Mesendoderm (in vitro differentiated cells): ENCODE measurements around the gene KRR1.

ENCODE experiments used
- DNase-seq: peaks from one replicate; pipeline ENCODE4 v3.0.0; 2013
- H2AK5ac ChIP-seq: 2 replicates; pipeline ENCODE4 v1.6.1; 2013; ENCODE audit warnings: low read length, inconsistent platforms
- H2BK120ac ChIP-seq: 2 replicates; pipeline ENCODE4 v1.6.1; 2013; ENCODE audit warnings: low read depth, mild to moderate bottlenecking, low read length, moderate library complexity, mixed read lengths
- H2BK15ac ChIP-seq: replicated peaks from 2 replicates; pipeline ENCODE4 v1.6.1; 2013; ENCODE audit warnings: low read depth, mild to moderate bottlenecking, moderate library complexity
- H2BK5ac ChIP-seq: 2 replicates; pipeline ENCODE4 v1.6.1; 2013; ENCODE audit warnings: low read length, inconsistent platforms
- H3K18ac ChIP-seq: 2 replicates; pipeline ENCODE4 v1.6.1; 2013; ENCODE audit warnings: mild to moderate bottlenecking, low read length, mixed read lengths
- H3K23ac ChIP-seq: one replicate; pipeline ENCODE4 v1.6.1; 2013; ENCODE audit warnings: low read length
- H3K27ac ChIP-seq: 2 replicates; pipeline ENCODE4 v1.5.1; 2013; ENCODE audit warnings: low read depth, mild to moderate bottlenecking, inconsistent platforms, low read length, moderate library complexity
- H3K27me3 ChIP-seq: 2 replicates; pipeline ENCODE4 v1.6.1; 2013; ENCODE audit warnings: low read length, control low read depth, mild to moderate bottlenecking, inconsistent platforms; ENCODE audit not compliant: insufficient read depth, poor library complexity
- H3K36me3 ChIP-seq: 2 replicates; pipeline ENCODE4 v1.6.1; 2013; ENCODE audit warnings: low read length, inconsistent platforms; ENCODE audit not compliant: control insufficient read depth, insufficient read depth
- H3K4ac ChIP-seq: one replicate; pipeline ENCODE4 v1.6.1; 2013; ENCODE audit warnings: low read depth, mild to moderate bottlenecking, low read length, moderate library complexity
- H3K4me1 ChIP-seq: 2 replicates; pipeline ENCODE4 v1.6.1; 2013; ENCODE audit warnings: low read depth, low read length, inconsistent platforms; ENCODE audit not compliant: control insufficient read depth
- H3K4me2 ChIP-seq: 2 replicates; pipeline ENCODE4 v1.6.1; 2013; ENCODE audit warnings: low read length
- H3K4me3 ChIP-seq: 2 replicates; pipeline ENCODE4 v1.5.1; 2013; ENCODE audit warnings: mild to moderate bottlenecking, low read length
- H3K56ac ChIP-seq: one replicate; pipeline ENCODE4 v1.6.1; 2013; ENCODE audit warnings: low read length
- H3K79me1 ChIP-seq: 2 replicates; pipeline ENCODE4 v1.6.1; 2013; ENCODE audit warnings: low read length, inconsistent platforms
- H3K79me2 ChIP-seq: 2 replicates; pipeline ENCODE4 v1.6.1; 2013; ENCODE audit warnings: mild to moderate bottlenecking, low read length; ENCODE audit not compliant: control insufficient read depth, insufficient read depth
- H3K9ac ChIP-seq: 2 replicates; pipeline ENCODE4 v1.6.1; 2013; ENCODE audit warnings: low read length, inconsistent platforms
- H4K5ac ChIP-seq: one replicate; pipeline ENCODE4 v1.6.1; 2013; ENCODE audit warnings: low read length
- H4K8ac ChIP-seq: one replicate; pipeline ENCODE4 v1.6.1; 2013; ENCODE audit warnings: low read depth, mild to moderate bottlenecking, control low read depth, low read length, moderate library complexity
- WGBS: extraction: QIAGEN DNeasy Blood & Tissue Kit; methylation state at CpG from one replicate; pipeline ENCODE4 v1.1.7; 2013; ENCODE audit warnings: low lambda C conversion rate, missing lambda C conversion rate; ENCODE audit not compliant: insufficient coverage; ENCODE audit errors: extremely low coverage; 5-methylcytosine and 5-hydroxymethylcytosine counted together

The KRR1 gene

DNA sequence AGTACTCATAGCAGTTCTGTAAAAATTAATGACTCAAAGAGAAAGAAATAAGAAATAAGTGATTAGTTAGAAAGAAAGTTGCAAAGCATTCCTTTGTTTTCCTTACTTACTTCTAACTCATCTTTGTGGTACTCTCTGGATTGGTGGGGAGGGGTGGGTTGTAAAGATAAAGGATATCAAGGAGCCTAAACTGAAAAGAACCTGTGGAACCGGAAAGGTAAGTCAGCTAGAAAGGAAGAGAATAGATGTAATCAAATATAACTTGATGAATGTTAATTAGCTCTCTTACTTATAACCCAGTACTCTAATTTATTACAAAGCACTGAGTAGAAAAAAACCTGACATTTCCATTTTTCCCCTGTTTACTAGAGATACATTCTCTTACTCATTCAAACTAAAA is 37.5 kb upstream of the KRR1 start:
- Histone ChIP-seq H2BK5ac (no peak overlapping the region), H3K36me3 (no peaks in the 10 kb centered on the region), H3K27me3 (no peaks in the 10 kb centered on the region), H3K4me2 (no peak overlapping the region), H4K5ac (no peak overlapping the region), H3K9ac (no peak overlapping the region), H3K79me2 (no peaks in the 10 kb centered on the region), H2AK5ac (no peak overlapping the region), H3K4ac (no peak overlapping the region), H3K4me1 (peaks cover 4% of the 10 kb centered on the region), H4K8ac (no peak overlapping the region), H2BK120ac (no peak overlapping the region), H3K18ac (no peak overlapping the region), H3K23ac (no peak overlapping the region), H2BK15ac (no peak overlapping the region), H3K56ac (no peak overlapping the region), H3K4me3 (no peak overlapping the region), H3K79me1 (no peaks in the 10 kb centered on the region), H3K27ac (no peak overlapping the region)
- DNase-seq = peak; percentile 30
- no CpG with 5 or more reads among the region's 1 CpG for WGBS

DNA sequence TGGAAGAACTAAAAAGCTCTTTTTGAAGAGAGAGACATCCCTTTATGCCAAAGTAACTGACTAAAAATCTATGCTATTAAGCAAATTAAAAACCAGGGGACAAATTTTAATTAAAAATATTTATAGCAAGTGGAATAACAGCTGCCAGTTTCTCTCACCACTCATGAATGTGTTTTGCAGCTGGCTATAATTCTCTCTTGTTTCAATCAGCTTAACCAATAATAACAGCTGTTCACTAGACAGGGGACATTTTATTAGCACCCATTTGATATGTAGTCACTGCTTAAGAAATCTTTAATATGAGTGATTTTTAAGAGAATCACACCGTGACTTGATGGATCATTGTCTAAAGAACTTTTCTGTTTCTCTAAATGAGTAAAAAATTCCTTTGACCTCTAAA is 34.2 kb upstream of the KRR1 start:
- Histone ChIP-seq H3K18ac (no peak overlapping the region), H3K56ac (no peak overlapping the region), H3K79me1 (no peaks in the 10 kb centered on the region), H3K4me2 (no peak overlapping the region), H3K23ac (no peak overlapping the region), H3K9ac (no peak overlapping the region), H2BK5ac (no peak overlapping the region), H3K27me3 (no peaks in the 10 kb centered on the region), H4K5ac (no peak overlapping the region), H2BK120ac (no peak overlapping the region), H3K27ac (no peak overlapping the region), H4K8ac (no peak overlapping the region), H3K4ac (no peak overlapping the region), H3K79me2 (no peaks in the 10 kb centered on the region), H2AK5ac (no peak overlapping the region), H2BK15ac (no peak overlapping the region), H3K36me3 (no peaks in the 10 kb centered on the region), H3K4me3 (no peak overlapping the region), H3K4me1 (no peaks in the 10 kb centered on the region)
- WGBS = no CpG with 5 or more reads among the region's 1 CpG
- DNase-seq = no peak

- no peaks in the 10 kb centered on the region for H3K36me3 ChIP-seq
- no peaks in the 10 kb centered on the region for H3K4me1 ChIP-seq
- H3K79me1 ChIP-seq = no peaks in the 10 kb centered on the region
- no peak overlapping the region for H4K8ac ChIP-seq
- no peak overlapping the region for H3K4me2 ChIP-seq
- no peak overlapping the region for H4K5ac ChIP-seq
- no peak overlapping the region for H2BK15ac ChIP-seq
- no peak overlapping the region for H3K56ac ChIP-seq
- H2AK5ac ChIP-seq = no peak overlapping the region
- no peaks in the 10 kb centered on the region for H3K79me2 ChIP-seq
- no peak overlapping the region for H2BK120ac ChIP-seq
- H2BK5ac ChIP-seq = no peak overlapping the region
- no peak overlapping the region for H3K9ac ChIP-seq
- no peaks in the 10 kb centered on the region for H3K27me3 ChIP-seq
- DNase-seq = no peak
- no peak overlapping the region for H3K4ac ChIP-seq
- H3K23ac ChIP-seq = no peak overlapping the region
- H3K27ac ChIP-seq = no peak overlapping the region
- H3K18ac ChIP-seq = no peak overlapping the region
- 100% methylated on average over 1 of the region's 1 CpG for WGBS
- no peak overlapping the region for H3K4me3 ChIP-seq
These were observed 32.1 kb upstream of the KRR1 start for GRCh38 chr12:75543529-75543928.

- Histone ChIP-seq H4K5ac (no peak overlapping the region), H2BK15ac (no peak overlapping the region), H3K79me2 (no peaks in the 10 kb centered on the region), H3K4ac (no peak overlapping the region), H3K79me1 (no peaks in the 10 kb centered on the region), H2BK120ac (no peak overlapping the region), H2BK5ac (no peak overlapping the region), H3K4me2 (no peak overlapping the region), H3K23ac (no peak overlapping the region), H3K36me3 (no peaks in the 10 kb centered on the region), H3K18ac (no peak overlapping the region), H4K8ac (no peak overlapping the region), H3K4me1 (no peaks in the 10 kb centered on the region), H3K9ac (no peak overlapping the region), H3K56ac (no peak overlapping the region), H3K27me3 (no peaks in the 10 kb centered on the region), H3K4me3 (no peak overlapping the region), H3K27ac (no peak overlapping the region), H2AK5ac (no peak overlapping the region)
- DNase-seq = no peak
- WGBS = no CpG with 5 or more reads among the region's 1 CpG
These were observed 31.5 kb upstream of the KRR1 start for GRCh38 chr12:75542942-75543341.

DNA sequence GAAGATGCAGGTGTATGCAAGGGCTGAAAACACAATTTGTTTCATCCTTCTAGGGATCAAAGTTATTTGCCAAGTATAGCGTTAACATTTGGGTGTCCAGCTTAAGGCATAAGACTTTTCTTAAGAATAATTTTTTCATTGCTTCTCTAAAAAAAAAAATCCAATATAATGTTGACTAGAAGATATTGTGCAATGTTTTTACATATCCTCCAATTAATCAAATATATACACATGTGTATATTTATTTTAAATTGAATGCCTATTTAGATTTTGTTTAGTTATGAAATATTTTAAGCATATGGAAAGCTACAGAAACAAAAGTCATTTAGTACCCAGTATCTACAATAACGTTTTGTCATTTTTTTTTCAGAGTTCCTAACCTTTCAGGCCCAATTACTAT is 28.5 kb upstream of the KRR1 start:
- WGBS = no CpG with 5 or more reads among the region's 2 CpGs
- no peak overlapping the region for H4K5ac ChIP-seq
- H3K56ac ChIP-seq = no peak overlapping the region
- no peaks in the 10 kb centered on the region for H3K79me2 ChIP-seq
- no peak overlapping the region for H3K4ac ChIP-seq
- DNase-seq = no peak
- no peak overlapping the region for H2BK15ac ChIP-seq
- H3K23ac ChIP-seq = no peak overlapping the region
- no peaks in the 10 kb centered on the region for H3K27me3 ChIP-seq
- no peak overlapping the region for H3K9ac ChIP-seq
- H3K36me3 ChIP-seq = no peaks in the 10 kb centered on the region
- no peaks in the 10 kb centered on the region for H3K79me1 ChIP-seq
- H4K8ac ChIP-seq = no peak overlapping the region
- H3K4me3 ChIP-seq = no peak overlapping the region
- H3K4me2 ChIP-seq = no peak overlapping the region
- H3K18ac ChIP-seq = no peak overlapping the region
- H2BK5ac ChIP-seq = no peak overlapping the region
- no peak overlapping the region for H2BK120ac ChIP-seq
- H3K4me1 ChIP-seq = no peaks in the 10 kb centered on the region
- H2AK5ac ChIP-seq = no peak overlapping the region
- H3K27ac ChIP-seq = no peak overlapping the region

DNA sequence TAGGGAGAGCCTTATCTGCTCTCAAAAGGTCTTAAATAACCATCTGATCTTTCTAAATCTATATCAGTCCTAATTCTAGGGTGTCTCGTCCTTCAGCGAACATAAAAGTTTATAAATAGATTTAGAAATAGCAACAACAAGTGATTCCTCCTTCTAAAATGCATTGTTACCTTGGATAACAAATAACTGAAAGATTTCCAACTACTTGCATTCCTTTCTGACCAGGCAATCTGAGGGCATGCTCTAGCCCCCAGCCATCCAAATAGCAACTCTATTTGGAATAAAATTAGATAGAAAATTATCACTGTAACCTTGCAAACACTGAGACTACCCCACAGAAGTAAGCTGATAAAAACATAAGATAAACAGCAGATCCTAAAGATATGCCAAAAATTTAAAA is 21.8 kb upstream of the KRR1 start:
- no peak overlapping the region for H2BK120ac ChIP-seq
- H3K4ac ChIP-seq = no peak overlapping the region
- H3K27ac ChIP-seq = no peak overlapping the region
- no peak overlapping the region for H3K9ac ChIP-seq
- no peak overlapping the region for H3K18ac ChIP-seq
- no peak overlapping the region for H4K5ac ChIP-seq
- H3K4me2 ChIP-seq = no peak overlapping the region
- no peak overlapping the region for H4K8ac ChIP-seq
- H3K79me2 ChIP-seq = no peaks in the 10 kb centered on the region
- WGBS = no CpG with 5 or more reads among the region's 2 CpGs
- H3K4me3 ChIP-seq = no peak overlapping the region
- no peaks in the 10 kb centered on the region for H3K27me3 ChIP-seq
- H3K23ac ChIP-seq = no peak overlapping the region
- H2AK5ac ChIP-seq = no peak overlapping the region
- no peak overlapping the region for H2BK5ac ChIP-seq
- H3K56ac ChIP-seq = no peak overlapping the region
- no peak for DNase-seq
- no peaks in the 10 kb centered on the region for H3K4me1 ChIP-seq
- no peaks in the 10 kb centered on the region for H3K79me1 ChIP-seq
- no peaks in the 10 kb centered on the region for H3K36me3 ChIP-seq
- H2BK15ac ChIP-seq = no peak overlapping the region
